ENCODE data around the gene IL1RL1. TPM values are rescaled to one million over a fixed set of nuclear protein-coding genes. Genes with fewer than 3 reads are reported as not detected.

Gene IL1RL1
- total RNA-seq, 1 experiment from 2014 or later: not detected

GRCh38 chr2:102297891-102298290 is 13.5 kb upstream of the IL1RL1 start:
- no peaks in the 10 kb centered on the region for H3K36me3 ChIP-seq (ENCODE audit: insufficient read depth, low read length)
- no peaks in the 10 kb centered on the region for H4K20me1 ChIP-seq (ENCODE audit: insufficient read depth, low read depth, low read length)
- DNase-seq: no peak
- no peak overlapping the region for H3K4me3 ChIP-seq (ENCODE audit: low read length)
- H3K79me2 ChIP-seq (ENCODE audit: low read length): no peaks in the 10 kb centered on the region
- no peak overlapping the region for H3K27ac ChIP-seq (ENCODE audit: low read length)
- no peaks in the 10 kb centered on the region for H3K9me3 ChIP-seq (ENCODE audit: low read length)
- H3K9me2 ChIP-seq (replicated peaks; ENCODE audit: insufficient read depth, low read length): no peaks in the 10 kb centered on the region
- H3K4me1 ChIP-seq (ENCODE audit: low read length): no peaks in the 10 kb centered on the region
- H2AFZ ChIP-seq (ENCODE audit: low read length): no peak overlapping the region
- no peaks in the 10 kb centered on the region for H3K27me3 ChIP-seq (ENCODE audit: low read length)
- H3K9ac ChIP-seq (ENCODE audit: low read length): no peak overlapping the region
- H3K4me2 ChIP-seq (ENCODE audit: low read depth, low read length, poor library complexity, severe bottlenecking): no peak overlapping the region

GRCh38 chr2:102301867-102302362 is 9.4 kb upstream of the IL1RL1 start:
- Histone ChIP-seq H3K4me2 (ENCODE audit: low read depth, low read length, poor library complexity, severe bottlenecking) (no peak overlapping the region), H3K27me3 (ENCODE audit: low read length) (no peaks in the 10 kb centered on the region), H4K20me1 (ENCODE audit: insufficient read depth, low read depth, low read length) (no peaks in the 10 kb centered on the region), H3K79me2 (ENCODE audit: low read length) (no peaks in the 10 kb centered on the region), H3K36me3 (ENCODE audit: insufficient read depth, low read length) (no peaks in the 10 kb centered on the region), H3K4me3 (ENCODE audit: low read length) (no peak overlapping the region), H3K27ac (ENCODE audit: low read length) (no peak overlapping the region), H2AFZ (ENCODE audit: low read length) (no peak overlapping the region), H3K9me3 (ENCODE audit: low read length) (no peaks in the 10 kb centered on the region), H3K9me2 (replicated peaks; ENCODE audit: insufficient read depth, low read length) (no peaks in the 10 kb centered on the region), H3K9ac (ENCODE audit: low read length) (no peak overlapping the region), H3K4me1 (ENCODE audit: low read length) (no peaks in the 10 kb centered on the region)
- peak; percentile 53 for DNase-seq

- DNase-seq: no peak
- no peak overlapping the region for H2AFZ ChIP-seq (ENCODE audit: low read length)
- no peaks in the 10 kb centered on the region for H3K9me2 ChIP-seq (replicated peaks; ENCODE audit: insufficient read depth, low read length)
Observed at GRCh38 chr2:102302458-102302857, 8.9 kb upstream of the IL1RL1 start.

GRCh38 chr2:102303589-102303988 is 7.8 kb upstream of the IL1RL1 start:
- Histone ChIP-seq H3K9me2 (replicated peaks; ENCODE audit: insufficient read depth, low read length) (no peaks in the 10 kb centered on the region), H3K27ac (ENCODE audit: low read length) (no peak overlapping the region), H3K9ac (ENCODE audit: low read length) (no peak overlapping the region), H3K9me3 (ENCODE audit: low read length) (no peaks in the 10 kb centered on the region), H4K20me1 (ENCODE audit: insufficient read depth, low read depth, low read length) (no peaks in the 10 kb centered on the region), H3K4me1 (ENCODE audit: low read length) (no peaks in the 10 kb centered on the region), H3K79me2 (ENCODE audit: low read length) (no peaks in the 10 kb centered on the region), H2AFZ (ENCODE audit: low read length) (no peak overlapping the region), H3K36me3 (ENCODE audit: insufficient read depth, low read length) (no peaks in the 10 kb centered on the region), H3K4me3 (ENCODE audit: low read length) (no peak overlapping the region), H3K4me2 (ENCODE audit: low read depth, low read length, poor library complexity, severe bottlenecking) (no peak overlapping the region), H3K27me3 (ENCODE audit: low read length) (no peaks in the 10 kb centered on the region)
- DNase-seq: no peak

More at GRCh38 chr2:102302458-102302857, 8.9 kb upstream of the IL1RL1 start:
- H3K4me1 ChIP-seq (ENCODE audit: low read length): no peaks in the 10 kb centered on the region
- no peaks in the 10 kb centered on the region for H3K9me3 ChIP-seq (ENCODE audit: low read length)
- H3K36me3 ChIP-seq (ENCODE audit: insufficient read depth, low read length): no peaks in the 10 kb centered on the region
- H3K9ac ChIP-seq (ENCODE audit: low read length): no peak overlapping the region
- H3K4me3 ChIP-seq (ENCODE audit: low read length): no peak overlapping the region
- no peaks in the 10 kb centered on the region for H3K27me3 ChIP-seq (ENCODE audit: low read length)
- H3K27ac ChIP-seq (ENCODE audit: low read length): no peak overlapping the region
- H3K4me2 ChIP-seq (ENCODE audit: low read depth, low read length, poor library complexity, severe bottlenecking): no peak overlapping the region
- no peaks in the 10 kb centered on the region for H3K79me2 ChIP-seq (ENCODE audit: low read length)
- no peaks in the 10 kb centered on the region for H4K20me1 ChIP-seq (ENCODE audit: insufficient read depth, low read depth, low read length)

- Histone ChIP-seq H3K4me2 (ENCODE audit: low read depth, low read length, poor library complexity, severe bottlenecking) (no peak overlapping the region), H3K27ac (ENCODE audit: low read length) (no peak overlapping the region), H3K9ac (ENCODE audit: low read length) (no peak overlapping the region), H2AFZ (ENCODE audit: low read length) (no peak overlapping the region), H4K20me1 (ENCODE audit: insufficient read depth, low read depth, low read length) (no peaks in the 10 kb centered on the region), H3K4me1 (ENCODE audit: low read length) (no peaks in the 10 kb centered on the region), H3K9me3 (ENCODE audit: low read length) (no peaks in the 10 kb centered on the region), H3K79me2 (ENCODE audit: low read length) (no peaks in the 10 kb centered on the region), H3K9me2 (replicated peaks; ENCODE audit: insufficient read depth, low read length) (no peaks in the 10 kb centered on the region), H3K27me3 (ENCODE audit: low read length) (no peaks in the 10 kb centered on the region), H3K4me3 (ENCODE audit: low read length) (no peak overlapping the region), H3K36me3 (ENCODE audit: insufficient read depth, low read length) (no peaks in the 10 kb centered on the region)
- DNase-seq: no peak
Observed at GRCh38 chr2:102304268-102304667, 7.1 kb upstream of the IL1RL1 start.

- Histone ChIP-seq H3K79me2 (ENCODE audit: low read length) (no peaks in the 10 kb centered on the region), H3K4me2 (ENCODE audit: low read depth, low read length, poor library complexity, severe bottlenecking) (no peak overlapping the region), H4K20me1 (ENCODE audit: insufficient read depth, low read depth, low read length) (no peaks in the 10 kb centered on the region), H3K4me3 (ENCODE audit: low read length) (no peak overlapping the region), H3K36me3 (ENCODE audit: insufficient read depth, low read length) (no peaks in the 10 kb centered on the region), H3K9me2 (replicated peaks; ENCODE audit: insufficient read depth, low read length) (no peaks in the 10 kb centered on the region), H2AFZ (ENCODE audit: low read length) (no peak overlapping the region), H3K27me3 (ENCODE audit: low read length) (no peaks in the 10 kb centered on the region), H3K27ac (ENCODE audit: low read length) (no peak overlapping the region), H3K4me1 (ENCODE audit: low read length) (no peaks in the 10 kb centered on the region), H3K9ac (ENCODE audit: low read length) (no peak overlapping the region), H3K9me3 (ENCODE audit: low read length) (no peaks in the 10 kb centered on the region)
- no peak for DNase-seq
Observed at GRCh38 chr2:102304711-102305611, 6.4 kb upstream of the IL1RL1 start.

- no peaks in the 10 kb centered on the region for H3K36me3 ChIP-seq (ENCODE audit: insufficient read depth, low read length)
- no peak overlapping the region for H3K27ac ChIP-seq (ENCODE audit: low read length)
- no peaks in the 10 kb centered on the region for H3K4me1 ChIP-seq (ENCODE audit: low read length)
- no peak overlapping the region for H3K9ac ChIP-seq (ENCODE audit: low read length)
- H3K4me3 ChIP-seq (ENCODE audit: low read length): no peak overlapping the region
- no peaks in the 10 kb centered on the region for H3K79me2 ChIP-seq (ENCODE audit: low read length)
- no peak for DNase-seq
- no peak overlapping the region for H3K4me2 ChIP-seq (ENCODE audit: low read depth, low read length, poor library complexity, severe bottlenecking)
- no peaks in the 10 kb centered on the region for H3K9me3 ChIP-seq (ENCODE audit: low read length)
- no peaks in the 10 kb centered on the region for H4K20me1 ChIP-seq (ENCODE audit: insufficient read depth, low read depth, low read length)
- H2AFZ ChIP-seq (ENCODE audit: low read length): no peak overlapping the region
- no peaks in the 10 kb centered on the region for H3K27me3 ChIP-seq (ENCODE audit: low read length)
- no peaks in the 10 kb centered on the region for H3K9me2 ChIP-seq (replicated peaks; ENCODE audit: insufficient read depth, low read length)
Observed at GRCh38 chr2:102306125-102306524, 5.2 kb upstream of the IL1RL1 start.

- H4K20me1 ChIP-seq (ENCODE audit: insufficient read depth, low read depth, low read length): no peaks in the 10 kb centered on the region
- H3K4me3 ChIP-seq (ENCODE audit: low read length): no peak overlapping the region
- H3K4me2 ChIP-seq (ENCODE audit: low read depth, low read length, poor library complexity, severe bottlenecking): no peak overlapping the region
- H2AFZ ChIP-seq (ENCODE audit: low read length): no peak overlapping the region
- H3K79me2 ChIP-seq (ENCODE audit: low read length): no peaks in the 10 kb centered on the region
- H3K4me1 ChIP-seq (ENCODE audit: low read length): no peaks in the 10 kb centered on the region
- no peaks in the 10 kb centered on the region for H3K9me2 ChIP-seq (replicated peaks; ENCODE audit: insufficient read depth, low read length)
- H3K27me3 ChIP-seq (ENCODE audit: low read length): no peaks in the 10 kb centered on the region
- H3K27ac ChIP-seq (ENCODE audit: low read length): no peak overlapping the region
- no peaks in the 10 kb centered on the region for H3K36me3 ChIP-seq (ENCODE audit: insufficient read depth, low read length)
- H3K9ac ChIP-seq (ENCODE audit: low read length): no peak overlapping the region
- H3K9me3 ChIP-seq (ENCODE audit: low read length): no peaks in the 10 kb centered on the region
- DNase-seq: no peak
Observed at GRCh38 chr2:102313025-102313424, 1.7 kb downstream of the IL1RL1 start.
